Fibroblast of peridontal ligament (primary cell): Measurements from ENCODE around the gene ZNF587.
A peak's percentile ranks its signal among the peaks of the same experiment; 100 is the strongest.
"Not testable (repeated sequence)": the region's sequence is repeated elsewhere in the genome, so short reads cannot be mapped to it uniquely, and the experiment has no call there.

Experiments used
- DNase-seq: peaks from one replicate; pipeline ENCODE4 v3.0.0-alpha.2; 2010; ENCODE audit errors: extremely low read depth

The ZNF587 gene

DNA sequence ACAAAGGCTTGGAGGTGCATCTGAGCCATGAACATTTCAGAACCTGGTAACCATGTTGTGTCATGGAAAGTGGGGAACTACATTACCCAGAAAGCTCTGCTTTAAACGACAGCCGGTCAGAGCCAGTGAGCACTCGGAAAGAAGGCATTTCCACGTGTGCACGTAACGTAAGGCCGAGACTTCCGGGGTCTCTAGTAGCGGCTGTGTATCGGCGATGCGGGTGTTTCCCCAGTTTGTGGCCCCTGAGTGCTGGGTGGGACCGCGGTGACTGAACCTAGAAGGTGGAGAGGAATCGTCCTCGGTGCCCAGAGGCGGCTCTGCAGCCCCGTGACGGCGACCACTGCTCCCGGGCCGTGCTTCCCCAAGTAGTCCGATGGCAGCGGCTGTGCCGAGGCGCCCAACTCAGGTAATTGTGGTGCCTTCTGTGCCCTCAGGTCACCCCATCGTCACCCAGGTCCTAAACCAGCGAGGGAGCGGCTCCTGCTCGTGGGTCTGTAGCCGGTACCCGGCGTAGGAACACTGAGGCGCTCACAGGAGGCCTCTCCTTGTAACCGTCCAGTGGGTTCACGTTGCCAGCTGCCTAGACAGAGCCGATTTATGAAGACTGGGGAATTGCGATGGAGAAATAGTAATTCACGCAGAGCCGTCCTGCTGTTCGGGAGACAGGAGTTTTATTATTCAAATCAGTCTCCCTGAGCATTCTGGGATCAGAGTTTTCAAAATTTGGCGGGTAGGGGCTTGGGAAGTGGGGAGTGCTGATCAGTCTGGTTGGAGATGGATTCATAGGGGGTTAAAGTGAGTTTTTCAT lies at the start of gene ZNF587:
Gene ZNF587 (plus strand): TSS at position 194 of the 808 bp plus-strand sequence. CDS start 180 bp downstream, at position 374.
- DNase-seq: peak; percentile 83

DNA sequence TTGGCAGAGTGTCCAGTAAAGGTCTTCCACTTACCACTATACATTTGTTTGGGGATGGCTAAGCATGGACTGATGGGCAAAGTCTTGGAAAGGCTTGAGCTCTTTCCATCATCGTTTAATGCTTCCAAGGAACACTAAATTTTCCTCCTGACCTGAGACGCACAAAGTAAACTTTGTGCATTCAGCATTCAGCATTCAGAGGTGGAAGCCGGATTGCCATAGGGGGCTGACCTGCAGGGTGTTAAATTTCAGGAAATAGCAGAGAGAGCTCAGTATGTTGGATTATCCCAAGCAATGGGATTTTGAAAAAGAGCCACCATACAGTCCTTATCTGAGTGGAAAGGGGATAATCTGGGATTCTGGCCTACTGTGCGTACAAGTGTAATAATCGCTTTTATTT lies 49.0 kb upstream of the ZNF587 start:
- no peak for DNase-seq

DNA sequence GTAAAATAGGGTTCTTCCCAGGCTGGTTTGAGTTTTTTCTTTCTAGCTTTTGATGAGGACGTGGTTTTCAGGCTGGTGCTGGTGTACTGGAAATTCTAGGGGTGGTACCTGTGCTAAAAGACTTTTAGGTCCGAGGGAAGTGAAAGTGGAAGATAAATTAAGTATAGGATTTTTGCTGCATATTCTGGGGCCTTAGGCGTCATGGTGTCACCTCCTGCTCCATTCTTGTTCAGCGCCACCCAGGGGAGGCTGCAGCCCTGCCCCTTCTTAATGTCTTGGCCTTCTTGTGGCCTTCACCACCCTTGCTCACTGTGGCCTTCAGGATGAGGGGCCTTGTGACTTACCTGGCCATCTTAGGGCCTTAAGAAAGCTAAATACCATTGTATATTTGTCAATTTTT lies 47.4 kb upstream of the ZNF587 start:
- no peak for DNase-seq

DNA sequence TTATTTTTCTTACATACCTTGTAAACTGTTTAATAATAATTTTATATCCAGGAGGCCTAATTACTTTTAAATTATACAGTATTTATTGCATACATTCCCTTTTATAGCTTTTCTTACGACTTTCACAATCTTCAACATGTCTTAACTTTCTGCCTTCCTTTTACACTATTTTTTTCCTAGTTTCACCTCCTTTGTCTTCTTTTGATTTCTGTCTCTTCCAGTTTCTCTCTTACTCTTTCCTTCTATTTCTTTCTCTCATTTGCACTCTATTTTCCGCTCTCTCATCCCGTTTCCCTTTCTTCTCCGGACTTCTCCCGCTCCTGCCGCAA lies 46.4 kb upstream of the ZNF587 start:
- DNase-seq: no peak

DNA sequence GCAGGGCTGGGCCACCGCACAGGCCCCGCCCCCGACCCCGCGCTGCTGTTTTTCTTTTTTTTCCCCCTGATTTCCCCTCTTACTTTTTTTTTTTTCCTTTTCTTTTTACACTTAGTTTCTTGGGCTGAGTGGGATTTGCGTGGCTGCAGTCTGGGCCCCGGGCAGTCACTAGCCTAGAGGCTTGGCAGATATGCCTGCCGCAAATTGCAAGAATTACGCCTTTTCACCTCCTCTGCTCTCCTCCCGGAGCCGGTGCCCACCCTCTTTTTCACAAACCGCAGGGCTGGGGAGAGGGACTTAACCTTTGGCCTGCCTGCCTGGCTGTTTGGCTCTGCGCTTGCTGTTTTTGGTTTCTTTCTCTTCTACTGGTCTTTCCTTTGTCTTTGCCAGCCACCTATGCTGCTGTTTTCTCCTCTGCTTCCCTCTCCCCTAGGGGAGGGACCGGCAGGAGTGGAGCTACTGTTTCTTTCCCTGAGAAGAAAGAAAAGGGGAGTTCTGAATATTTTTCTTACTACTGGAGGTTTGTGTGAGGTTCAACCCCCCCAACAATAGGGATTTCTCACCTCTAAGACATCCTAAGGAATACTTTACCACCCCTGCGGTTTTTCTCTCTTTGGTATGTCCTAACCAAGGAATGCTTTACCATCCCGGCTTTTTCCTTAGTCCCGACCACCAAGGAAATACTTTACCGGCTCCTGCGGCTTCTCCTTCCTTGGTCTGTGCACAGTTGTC lies 45.9 kb upstream of the ZNF587 start:
- peak; percentile 72 for DNase-seq

DNA sequence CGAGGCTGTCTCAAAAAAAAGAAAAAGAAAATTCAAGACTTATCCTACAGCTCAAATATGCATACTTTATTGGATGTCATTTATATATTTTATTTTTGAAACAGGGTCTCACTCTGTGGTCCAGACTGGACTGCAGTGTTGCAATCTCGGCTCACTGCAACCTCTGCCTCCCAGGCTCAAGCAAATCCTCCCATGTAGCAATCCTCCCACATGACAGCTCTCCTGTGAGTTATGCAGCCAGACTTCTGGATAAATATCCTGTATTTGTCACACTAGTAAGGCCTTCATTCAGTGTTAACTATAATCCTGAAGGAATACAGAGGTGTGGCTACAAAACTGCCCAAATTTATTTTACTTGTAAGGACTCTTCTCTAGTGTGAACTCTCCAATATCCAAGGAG lies 42.1 kb upstream of the ZNF587 start:
- DNase-seq: no peak

DNA sequence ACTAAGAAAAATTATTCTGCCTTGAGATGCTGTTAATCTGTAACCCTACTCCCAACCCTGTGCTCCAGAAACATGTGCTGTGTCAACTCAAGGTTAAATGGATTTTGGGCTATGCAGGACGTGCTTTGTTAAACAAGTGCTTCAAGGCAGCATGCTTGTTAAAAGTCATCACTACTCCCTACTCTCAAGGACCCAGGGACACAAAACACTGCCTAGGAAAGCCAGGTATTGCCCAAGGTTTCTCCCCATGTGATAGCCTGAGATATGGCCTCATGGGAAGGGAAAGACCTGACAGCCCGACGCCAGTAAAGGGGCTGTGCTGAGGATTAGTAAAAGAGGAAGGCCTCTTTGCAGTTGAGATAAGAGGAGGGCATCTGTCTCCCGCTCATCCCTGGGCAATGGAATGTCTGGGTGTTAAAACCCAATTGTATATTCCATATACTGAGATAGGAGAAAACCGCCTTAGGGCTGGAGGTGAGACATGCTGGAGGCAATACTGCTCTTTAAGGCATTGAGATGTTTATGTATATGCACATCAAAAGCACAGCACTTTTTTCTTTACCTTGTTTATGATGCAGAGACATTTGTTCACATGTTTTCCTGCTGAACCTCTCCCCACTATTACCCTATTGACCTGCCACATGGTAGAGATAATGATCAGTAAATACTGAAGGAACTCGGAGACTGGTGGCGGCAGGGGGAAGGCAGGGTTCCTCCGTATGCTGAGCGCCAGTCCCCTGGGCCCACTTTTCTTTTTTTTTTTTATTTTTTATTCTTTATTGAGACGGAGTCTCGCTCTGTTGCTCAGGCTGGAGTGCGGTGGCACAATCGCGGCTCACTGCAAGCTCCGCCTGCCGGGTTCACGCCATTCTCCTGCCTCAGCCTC lies 39.0 kb upstream of the ZNF587 start:
- DNase-seq: not testable (repeated sequence)

DNA sequence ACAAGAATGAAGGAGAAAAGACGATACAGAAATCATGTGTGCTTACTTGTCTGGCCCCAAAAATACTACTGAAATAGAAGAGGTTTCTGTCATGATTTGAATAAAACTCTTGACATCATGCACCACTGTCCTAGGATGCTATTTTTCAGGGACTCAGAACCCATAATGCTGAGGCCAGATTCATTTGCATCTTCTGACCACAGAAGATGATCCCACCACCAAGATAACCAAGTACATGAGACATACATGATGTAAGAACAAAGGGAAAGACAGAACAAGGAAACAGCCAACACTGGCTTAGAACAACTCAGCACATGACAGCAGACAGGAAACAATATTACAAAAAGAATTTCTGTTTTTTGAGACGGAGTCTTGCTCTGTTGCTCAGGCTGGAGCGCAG lies 37.4 kb upstream of the ZNF587 start:
- DNase-seq: no peak

DNA sequence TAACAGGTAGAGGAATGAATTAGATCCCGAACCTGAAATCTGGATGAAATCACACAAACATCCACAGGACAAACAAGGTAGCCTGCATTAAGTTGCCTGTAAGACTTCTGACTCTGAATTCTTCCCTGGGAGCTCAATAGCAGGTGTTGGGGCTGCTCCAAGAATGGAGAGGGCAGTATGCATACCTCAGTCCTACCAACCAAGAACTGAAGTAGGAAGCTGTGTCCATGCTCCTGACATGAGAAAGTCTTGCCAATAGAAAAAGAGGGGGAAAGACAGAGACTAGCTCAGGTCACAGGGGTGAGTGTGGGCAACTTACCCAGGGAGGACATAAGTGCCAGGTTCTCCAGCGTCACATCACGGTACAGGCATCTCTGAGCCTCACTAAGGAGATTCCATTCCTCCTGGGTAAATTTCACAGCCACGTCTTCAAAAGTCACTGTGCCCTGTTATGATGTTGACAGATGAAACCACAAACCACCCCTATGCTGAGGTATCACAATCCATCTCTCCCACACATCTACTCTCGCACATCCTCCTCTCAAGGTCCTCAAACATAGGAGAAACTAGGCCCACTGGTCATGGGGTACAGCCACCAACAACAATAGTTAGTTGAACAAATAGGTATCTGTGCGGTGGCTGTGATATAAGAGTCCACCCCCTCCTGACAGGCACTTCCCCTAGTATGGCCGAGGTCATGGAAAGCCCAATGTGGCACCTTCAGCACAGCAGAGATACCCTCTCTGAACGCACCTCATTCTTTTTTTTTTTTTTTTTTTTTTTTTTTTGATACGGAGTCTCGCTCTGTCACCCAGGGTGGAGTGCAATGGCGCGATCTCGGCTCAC lies 36.5 kb upstream of the ZNF587 start:
- DNase-seq: not testable (repeated sequence)

DNA sequence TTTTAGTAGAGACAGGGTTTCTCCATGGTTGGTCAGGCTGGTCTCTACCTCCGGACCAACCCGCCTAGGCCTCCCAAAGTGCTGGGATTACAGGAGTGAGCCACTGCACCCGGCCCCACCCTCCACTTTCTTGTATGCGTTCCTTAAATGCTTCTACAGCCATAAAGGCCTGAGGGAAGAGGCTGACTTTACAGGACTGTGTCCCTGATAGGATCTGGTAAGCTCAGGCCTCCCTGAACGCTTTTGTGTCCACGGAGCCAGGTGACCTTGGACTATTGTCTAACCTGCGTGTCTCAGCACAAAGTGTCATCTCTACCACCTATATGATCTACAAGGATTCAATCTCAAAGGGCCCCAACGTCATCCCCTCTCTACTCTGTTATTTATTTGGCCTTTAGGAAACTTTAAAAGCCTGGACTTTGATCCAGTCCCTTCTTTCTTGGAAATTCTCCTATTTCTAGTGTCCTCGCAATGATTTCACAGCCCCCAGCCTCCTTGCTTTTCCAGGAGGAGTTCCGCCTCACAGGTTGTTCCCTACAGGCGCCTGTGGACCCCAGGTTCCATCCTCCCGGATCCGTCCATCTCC lies 35.6 kb upstream of the ZNF587 start:
- no peak for DNase-seq

DNA sequence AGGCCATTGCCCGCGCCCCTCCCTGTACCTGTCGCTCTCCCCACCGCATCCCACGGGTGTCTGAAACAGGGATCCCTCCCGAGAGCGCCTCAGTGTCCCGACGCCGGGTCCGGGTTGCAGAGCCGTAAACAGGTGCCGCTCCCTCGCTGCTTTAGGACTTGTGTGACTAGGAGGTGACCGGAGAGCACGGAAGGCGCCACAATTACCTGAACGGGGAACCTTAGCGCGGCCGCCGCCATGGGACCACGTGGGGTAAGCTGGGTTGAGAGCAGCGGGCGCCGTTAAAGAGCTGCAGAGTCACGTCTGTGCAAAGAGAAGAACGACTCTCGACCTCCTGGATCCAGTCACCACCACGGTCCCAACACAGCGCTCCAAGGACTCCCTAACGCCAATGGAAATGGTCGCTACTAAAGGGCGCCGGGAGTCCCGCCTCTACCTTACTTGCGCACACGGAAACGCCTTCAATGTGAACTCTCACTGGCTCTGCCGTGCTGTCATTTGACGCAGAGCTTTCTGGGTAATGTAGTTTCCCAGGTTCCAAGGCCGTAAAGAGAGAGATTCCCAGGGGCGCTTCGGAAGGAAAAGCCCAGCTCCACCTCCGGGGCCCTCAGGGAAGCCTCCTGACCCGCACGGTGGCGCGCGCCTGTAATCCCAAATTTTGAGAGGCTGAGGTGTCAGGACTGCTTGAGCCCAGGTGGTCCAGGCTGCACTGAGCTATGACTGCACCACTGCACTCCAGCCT lies 35.0 kb upstream of the ZNF587 start, which contains the start of gene ZNF552:
Gene ZNF552 (minus strand): TSS at position 409 of the 742 bp plus-strand sequence. CDS start 170 bp downstream, at position 239.
- peak; percentile 90 for DNase-seq

DNA sequence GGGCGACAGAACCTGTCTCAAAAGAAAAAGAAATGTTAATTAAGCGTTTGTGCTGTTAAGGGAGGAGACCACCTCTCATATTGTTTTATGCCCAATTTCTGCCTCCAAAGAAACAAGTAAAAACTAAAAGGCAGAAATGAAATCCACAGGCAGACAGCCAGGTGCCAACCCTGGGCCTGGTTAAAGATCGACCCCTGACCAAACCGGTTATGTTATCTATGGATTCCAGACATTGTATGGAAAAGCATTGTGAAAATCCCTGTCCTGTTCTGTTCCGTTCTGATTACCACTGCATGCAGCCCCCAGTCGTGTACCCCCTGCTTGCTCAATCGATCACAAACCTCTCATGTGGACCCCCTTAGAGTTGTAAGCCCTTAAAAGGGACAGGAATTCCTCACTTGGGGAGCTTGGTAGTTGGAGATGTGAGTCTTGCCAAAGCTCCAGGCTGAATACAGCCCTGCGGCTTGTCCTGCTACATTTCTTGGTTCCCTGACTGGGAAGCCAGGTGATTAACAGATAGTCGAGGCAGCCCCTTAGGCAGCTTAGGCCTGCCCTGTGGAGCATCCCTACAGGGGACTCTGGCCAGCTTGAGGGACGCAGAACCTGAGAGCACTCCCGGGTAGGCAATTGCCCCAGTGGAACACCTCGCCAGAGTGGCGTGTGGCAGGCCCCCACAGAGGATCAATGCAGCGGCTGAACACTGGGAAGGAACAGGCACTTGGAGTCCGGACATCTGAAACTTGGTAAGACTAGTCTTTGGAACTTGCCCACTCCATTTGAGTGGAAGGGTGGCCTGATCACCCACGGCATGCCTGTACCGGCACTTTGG lies 34.2 kb upstream of the ZNF587 start:
- no peak for DNase-seq

DNA sequence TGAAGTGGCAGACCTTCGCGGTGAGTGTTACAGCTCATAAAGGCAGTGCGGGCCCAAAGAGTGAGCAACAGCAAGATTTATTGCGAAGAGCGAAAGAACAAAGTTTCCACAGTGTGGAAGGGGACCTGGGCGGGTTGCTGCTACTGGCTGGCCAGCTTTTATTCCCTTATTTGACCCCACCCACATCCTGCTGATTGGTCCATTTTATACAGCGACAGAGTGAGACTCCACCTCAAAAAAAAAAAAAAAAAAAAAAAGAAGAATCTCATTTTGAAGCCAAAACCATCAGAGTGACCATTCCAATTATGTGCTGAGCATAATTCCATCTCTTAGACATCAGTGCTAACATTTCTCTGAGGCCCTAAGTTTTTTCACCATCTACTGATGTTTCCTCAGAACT lies 33.0 kb upstream of the ZNF587 start:
- DNase-seq: no peak

DNA sequence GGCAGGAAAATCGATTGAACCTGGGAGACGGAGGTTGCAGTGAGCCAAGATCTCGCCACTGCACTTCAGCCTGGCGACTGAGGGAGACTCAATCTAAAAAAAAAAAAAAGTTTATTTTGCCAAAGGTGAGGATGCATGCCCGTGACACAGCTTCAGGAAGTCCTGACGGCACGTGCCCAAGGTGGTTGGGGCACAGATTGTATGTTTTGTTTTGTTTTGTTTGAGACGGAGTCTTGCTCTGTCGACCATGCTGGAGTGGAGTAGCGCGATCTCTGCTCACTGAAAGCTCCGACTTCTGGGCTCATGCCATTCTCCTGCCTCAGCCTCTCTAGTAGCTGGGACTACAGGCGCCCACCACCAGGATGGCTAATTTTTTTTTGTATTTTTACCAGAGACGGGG lies 31.7 kb upstream of the ZNF587 start:
- no peak for DNase-seq

DNA sequence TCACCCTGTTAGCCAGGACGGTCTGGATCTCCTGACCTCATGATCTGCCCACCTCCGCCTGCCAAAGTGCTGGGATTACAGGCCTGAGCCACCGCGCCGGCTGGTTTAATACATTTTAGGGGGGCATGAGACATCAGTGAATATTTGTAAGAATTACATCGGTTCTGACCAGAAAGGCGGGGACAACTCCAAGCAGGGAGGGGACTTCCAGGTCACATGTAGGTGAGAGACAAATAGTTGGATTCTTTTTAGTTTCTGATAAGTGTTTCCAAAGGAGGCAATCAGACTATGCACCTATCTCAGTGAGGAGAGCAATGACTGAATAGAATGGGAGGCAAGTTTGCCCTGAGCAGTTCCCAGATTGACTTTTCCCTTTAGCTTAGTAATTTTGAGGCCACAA lies 31.3 kb upstream of the ZNF587 start:
- no peak for DNase-seq

DNA sequence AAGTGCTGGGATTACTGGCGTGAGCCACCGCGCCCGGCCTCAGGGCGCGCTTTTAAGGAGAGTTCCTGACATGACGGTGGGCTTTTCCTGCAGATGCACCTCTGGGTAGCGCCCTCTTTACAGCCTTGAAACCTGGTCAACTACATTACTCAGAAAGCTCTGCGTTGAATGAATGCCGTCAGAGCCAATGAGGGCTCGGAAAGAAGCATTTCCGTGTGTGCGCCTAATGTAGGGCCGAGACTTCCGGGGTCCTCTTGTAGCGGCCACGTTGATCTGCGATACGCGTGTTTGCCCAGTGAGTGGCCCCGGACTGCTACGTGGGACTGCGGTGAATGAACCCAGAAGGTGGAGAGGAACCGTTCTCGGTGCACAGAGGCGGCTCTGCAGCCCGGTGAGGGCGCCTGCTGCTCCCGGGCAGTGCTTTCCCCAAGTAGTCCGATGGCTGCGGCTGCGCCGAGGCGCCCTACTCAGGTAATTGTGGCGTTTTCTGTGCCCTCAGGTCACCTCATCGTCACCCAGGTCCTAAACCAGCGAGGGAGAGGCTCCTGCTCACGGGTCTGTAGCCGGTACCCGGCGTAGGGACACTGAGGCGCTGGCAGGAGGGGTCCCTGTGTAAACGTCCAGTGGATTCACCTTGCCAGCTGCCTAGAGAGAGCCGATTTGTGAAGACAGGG lies 30.0 kb upstream of the ZNF587 start:
- peak; percentile 91 for DNase-seq

DNA sequence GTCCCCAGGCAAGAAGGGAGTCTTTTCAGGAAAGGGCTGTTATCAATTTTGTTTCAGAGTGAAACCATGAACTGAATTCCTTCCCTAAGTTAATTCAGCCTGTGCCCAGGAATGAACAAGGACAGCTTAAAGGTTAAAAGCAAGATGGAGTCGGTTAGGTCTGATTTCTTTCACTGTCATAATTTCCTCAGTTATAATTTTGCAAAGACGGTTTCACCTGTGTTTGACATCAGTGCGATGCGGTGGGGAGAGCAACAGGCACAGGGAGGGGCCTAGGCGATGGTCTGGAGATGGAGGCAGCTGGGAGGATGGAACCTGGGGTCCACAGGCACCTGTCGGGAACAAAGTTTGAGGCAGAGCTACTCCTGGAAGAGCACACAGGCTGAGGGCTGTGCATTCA lies 29.1 kb upstream of the ZNF587 start:
- no peak for DNase-seq

DNA sequence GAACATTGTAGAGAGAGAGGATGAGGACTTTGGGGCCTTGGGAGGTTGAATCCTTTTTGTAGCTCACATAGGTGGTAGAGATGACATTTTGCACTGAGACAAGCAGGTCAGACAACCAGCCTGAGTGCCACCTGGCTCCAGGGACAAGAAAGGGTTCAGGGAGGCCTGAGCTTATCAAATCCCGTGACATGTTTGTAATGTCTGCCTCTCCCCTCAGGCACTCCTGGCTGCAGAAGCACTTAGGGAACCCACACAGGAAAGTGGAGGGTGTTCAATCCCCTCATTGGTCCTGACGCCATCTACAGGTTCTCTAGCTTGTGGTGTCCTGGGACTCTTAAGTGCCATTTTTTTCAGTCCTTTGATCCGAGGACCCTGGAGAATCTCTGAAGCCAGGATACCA lies 28.6 kb upstream of the ZNF587 start:
- not testable (repeated sequence) for DNase-seq

DNA sequence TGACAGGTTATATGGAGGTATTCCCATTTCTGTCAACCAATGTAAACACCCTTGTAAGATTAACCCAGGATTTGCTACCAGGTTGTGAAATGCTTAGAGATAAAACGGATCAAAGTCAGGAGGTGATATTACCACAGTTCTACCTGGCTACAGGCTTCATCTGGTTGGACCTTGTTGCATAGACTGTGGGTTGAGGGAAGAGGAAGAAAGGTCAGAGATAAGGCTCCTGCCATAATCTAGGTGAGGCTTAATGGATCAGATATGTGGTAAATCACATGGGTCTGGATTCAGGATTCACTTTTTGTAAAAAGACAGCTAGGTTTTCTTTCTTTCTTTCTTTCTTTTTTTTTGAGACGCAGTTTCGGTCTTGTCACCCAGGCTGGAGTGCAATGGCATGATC lies 28.2 kb upstream of the ZNF587 start:
- DNase-seq: not testable (repeated sequence)
